Measurements from ENCODE around the gene GBA2. TPM values are rescaled to one million over a fixed set of nuclear protein-coding genes. Genes with fewer than 3 reads are reported as not detected.

GBA2 gene
- total RNA-seq, 2 donors from 2014 or later: 54.2 to 111 TPM

GRCh38 chr9:35714579-35715252 lies 34.3 kb downstream of the GBA2 start:
- DNase-seq: no peak
- TF ChIP-seq POLR2A (IDR thresholded peaks at IDR 0.05): no peak
- TF ChIP-seq CTCF (IDR thresholded peaks at IDR 0.05): no peak
- Histone ChIP-seq H3K4me3 (no peak overlapping the region), H3K27me3 (no peaks in the 10 kb centered on the region), H3K9me3 (no peaks in the 10 kb centered on the region), H3K27ac (no peak overlapping the region), H3K36me3 (replicated peaks in 1 of 2; ENCODE audit: insufficient read depth in 1 of 2, low read depth in 2 of 2) (peaks cover 18 to 77% of the 10 kb centered on the region in 2 donors), H3K4me1 (no peaks in the 10 kb centered on the region)
- no peak for ATAC-seq
- 95 to 96% methylated on average over 13 of the region's 13 CpGs for WGBS, 2 donors
- intact Hi-C loops (cut with DNase I): no loop called here

GRCh38 chr9:35714123-35714522 lies 34.9 kb downstream of the GBA2 start:
- WGBS, 2 donors: 87 to 93% methylated on average over 6 of the region's 6 CpGs
- no peak overlapping the region for H3K27ac ChIP-seq
- H3K4me1 ChIP-seq: no peaks in the 10 kb centered on the region
- peaks cover 18 to 74% of the 10 kb centered on the region in 2 donors for H3K36me3 ChIP-seq (replicated peaks in 1 of 2; ENCODE audit: insufficient read depth in 1 of 2, low read depth in 2 of 2)
- no peaks in the 10 kb centered on the region for H3K27me3 ChIP-seq
- no peaks in the 10 kb centered on the region for H3K9me3 ChIP-seq
- no peak overlapping the region for H3K4me3 ChIP-seq
- intact Hi-C loops (cut with DNase I): no loop called here
- TF ChIP-seq CTCF (IDR thresholded peaks at IDR 0.05): no peak
- no peak for TF ChIP-seq POLR2A (IDR thresholded peaks at IDR 0.05)
- ATAC-seq (no peak), DNase-seq (no peak)

GRCh38 chr9:35713578-35713977 lies 35.5 kb downstream of the GBA2 start:
- H3K9me3 ChIP-seq: no peaks in the 10 kb centered on the region
- no peak overlapping the region for H3K4me3 ChIP-seq
- ATAC-seq: no peak
- 85 to 95% methylated on average over 3 of the region's 3 CpGs for WGBS, 2 donors
- H3K4me1 ChIP-seq: no peaks in the 10 kb centered on the region
- no peak for DNase-seq
- TF ChIP-seq POLR2A (IDR thresholded peaks at IDR 0.05): no peak
- TF ChIP-seq CTCF (IDR thresholded peaks at IDR 0.05): no peak
- intact Hi-C loops (cut with DNase I): no loop called here
- no peak overlapping the region for H3K27ac ChIP-seq
- no peaks in the 10 kb centered on the region for H3K27me3 ChIP-seq
- H3K36me3 ChIP-seq (replicated peaks in 1 of 2; ENCODE audit: insufficient read depth in 1 of 2, low read depth in 2 of 2): peaks cover 18 to 71% of the 10 kb centered on the region in 2 donors

GRCh38 chr9:35712762-35713400 lies 36.1 kb downstream of the GBA2 start:
- WGBS, 2 donors: 86 to 93% methylated on average over 10 to 11 of the region's 11 CpGs
- DNase-seq (no peak), ATAC-seq (no peak)
- intact Hi-C loops (cut with DNase I): no loop called here
- H3K9me3 ChIP-seq: no peaks in the 10 kb centered on the region
- H3K4me3 ChIP-seq: no peak overlapping the region
- peaks cover 24 to 72% of the 10 kb centered on the region in 2 donors for H3K36me3 ChIP-seq (replicated peaks in 1 of 2; ENCODE audit: insufficient read depth in 1 of 2, low read depth in 2 of 2)
- no peak overlapping the region for H3K27ac ChIP-seq
- no peaks in the 10 kb centered on the region for H3K27me3 ChIP-seq
- no peaks in the 10 kb centered on the region for H3K4me1 ChIP-seq
- TF ChIP-seq CTCF (IDR thresholded peaks at IDR 0.05) (no peak), POLR2A (IDR thresholded peaks at IDR 0.05) (no peak)
